Hepatocyte (in vitro differentiated cells): Measurements from ENCODE around the gene PAQR3. TPM values are rescaled to one million over a fixed set of nuclear protein-coding genes. Genes with fewer than 3 reads are reported as not detected.

ENCODE experiments used
- DNase-seq: peaks from one replicate; pipeline ENCODE4 v3.0.0-alpha.2; 2016; ENCODE audit warnings: low spot score
- H2AFZ ChIP-seq: fragments of 200-600 bp; sonication (generic); 2 replicates; pipeline ENCODE4 v1.6.0; 2016; ENCODE audit warnings: antibody characterized with exemption, mild to moderate bottlenecking
- H3K27ac ChIP-seq: fragments of 200-600 bp; sonication (generic); 2 replicates; pipeline ENCODE4 v1.5.1; 2016; ENCODE audit warnings: mild to moderate bottlenecking
- H3K27me3 ChIP-seq: fragments of 200-600 bp; sonication (generic); 2 replicates; pipeline ENCODE4 v1.6.1; 2016
- H3K36me3 ChIP-seq: fragments of 200-600 bp; sonication (generic); replicated peaks from 2 replicates; pipeline ENCODE4 v1.5.1; 2016; ENCODE audit warnings: low read depth; ENCODE audit not compliant: insufficient read depth
- H3K4me1 ChIP-seq: fragments of 200-600 bp; sonication (generic); 2 replicates; pipeline ENCODE4 v1.5.1; 2016; ENCODE audit warnings: mild to moderate bottlenecking, moderate library complexity; ENCODE audit not compliant: insufficient read depth
- H3K4me2 ChIP-seq: fragments of 200-600 bp; sonication (generic); 2 replicates; pipeline ENCODE4 v1.6.0; 2016
- H3K4me3 ChIP-seq: fragments of 200-600 bp; sonication (generic); 2 replicates; pipeline ENCODE4 v1.5.1; 2016; ENCODE audit warnings: mild to moderate bottlenecking
- H3K79me2 ChIP-seq: fragments of 200-600 bp; sonication (generic); 2 replicates; pipeline ENCODE4 v1.6.0; 2017; ENCODE audit warnings: mild to moderate bottlenecking
- H3K9me2 ChIP-seq: fragments of 200-600 bp; sonication (generic); replicated peaks from 2 replicates; pipeline ENCODE4 v1.6.0; 2017; ENCODE audit warnings: mild to moderate bottlenecking; ENCODE audit not compliant: insufficient read depth
- H3K9me3 ChIP-seq: fragments of 200-600 bp; sonication (generic); 2 replicates; pipeline ENCODE4 v1.5.1; 2016; ENCODE audit warnings: low read depth, mild to moderate bottlenecking
- H4K20me1 ChIP-seq: fragments of 200-600 bp; sonication (generic); 2 replicates; pipeline ENCODE4 v1.6.0; 2016; ENCODE audit warnings: mild to moderate bottlenecking; ENCODE audit not compliant: insufficient read depth, poor library complexity, severe bottlenecking
- EZH2 ChIP-seq: fragments of 200-600 bp; sonication (generic); IDR thresholded peaks from 2 replicates; pipeline ENCODE4 v1.6.1; 2016; ENCODE audit warnings: antibody characterized with exemption, mild to moderate bottlenecking, borderline replicate concordance
- EZH2phosphoT487 ChIP-seq: fragments of 200-600 bp; sonication (generic); IDR thresholded peaks from one replicate; pipeline ENCODE4 v1.6.1; 2018; ENCODE audit warnings: antibody characterized with exemption, mild to moderate bottlenecking, low read depth, moderate library complexity; ENCODE audit not compliant: unreplicated experiment, severe bottlenecking
- WGBS: methylation state at CpG from one replicate; pipeline ENCODE4 v1.1.6; 2016; ENCODE audit warnings: low lambda C conversion rate; ENCODE audit errors: missing lambda C conversion rate; 5-methylcytosine and 5-hydroxymethylcytosine counted together
- polyA plus RNA-seq: library from polyadenylated mRNA; unstranded; fragments of >200 nt; fragmentation: Nextera tagmentation; extraction: Ambion mirVana; gene quantifications from 2 replicates; pipeline ENCODE4 v1.2.1, GENCODE V29; 2016
- total RNA-seq: library from RNA; depleted of rRNA; stranded (reverse); fragments of >200 nt; gene quantifications from 2 replicates; pipeline ENCODE4 v1.2.3, GENCODE V29; 2014
- TF ChIP-seq, protein P1 (sequence below): fragments of 200-600 bp; sonication (generic); IDR thresholded peaks from 2 replicates; pipeline ENCODE4 v1.5.1; 2016; ENCODE audit warnings: antibody characterized with exemption, mild to moderate bottlenecking; ENCODE audit not compliant: poor library complexity

PAQR3 gene
- total and polyA plus RNA-seq, 2 experiments from 2014 or later: 6.1 to 17.5 TPM

DNA sequence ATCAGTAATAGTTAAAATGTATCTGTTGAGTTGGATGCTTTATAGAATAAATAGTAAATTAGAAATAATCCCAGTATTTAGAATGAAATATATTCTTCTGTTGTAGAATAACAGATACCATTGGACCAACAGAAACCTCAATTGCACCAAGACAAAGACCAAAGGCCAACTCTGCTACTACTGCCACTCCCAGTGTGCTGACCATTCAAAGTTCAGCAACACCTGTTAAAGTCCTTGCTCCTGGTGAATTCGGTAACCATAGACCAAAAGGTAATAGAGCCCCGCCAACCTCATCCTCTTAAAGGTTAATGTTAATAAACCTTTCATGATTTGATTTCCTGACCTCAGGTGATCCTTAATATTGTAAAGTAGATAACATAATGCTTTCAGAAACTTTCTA, 73.8 kb downstream of the PAQR3 start:
- peaks cover 5% of the 10 kb centered on the region for H3K4me1 ChIP-seq
- TF ChIP-seq EZH2 (no peak), EZH2phosphoT487 (no peak)
- TF ChIP-seq, protein P1, sequence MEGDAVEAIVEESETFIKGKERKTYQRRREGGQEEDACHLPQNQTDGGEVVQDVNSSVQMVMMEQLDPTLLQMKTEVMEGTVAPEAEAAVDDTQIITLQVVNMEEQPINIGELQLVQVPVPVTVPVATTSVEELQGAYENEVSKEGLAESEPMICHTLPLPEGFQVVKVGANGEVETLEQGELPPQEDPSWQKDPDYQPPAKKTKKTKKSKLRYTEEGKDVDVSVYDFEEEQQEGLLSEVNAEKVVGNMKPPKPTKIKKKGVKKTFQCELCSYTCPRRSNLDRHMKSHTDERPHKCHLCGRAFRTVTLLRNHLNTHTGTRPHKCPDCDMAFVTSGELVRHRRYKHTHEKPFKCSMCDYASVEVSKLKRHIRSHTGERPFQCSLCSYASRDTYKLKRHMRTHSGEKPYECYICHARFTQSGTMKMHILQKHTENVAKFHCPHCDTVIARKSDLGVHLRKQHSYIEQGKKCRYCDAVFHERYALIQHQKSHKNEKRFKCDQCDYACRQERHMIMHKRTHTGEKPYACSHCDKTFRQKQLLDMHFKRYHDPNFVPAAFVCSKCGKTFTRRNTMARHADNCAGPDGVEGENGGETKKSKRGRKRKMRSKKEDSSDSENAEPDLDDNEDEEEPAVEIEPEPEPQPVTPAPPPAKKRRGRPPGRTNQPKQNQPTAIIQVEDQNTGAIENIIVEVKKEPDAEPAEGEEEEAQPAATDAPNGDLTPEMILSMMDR: no peak
- H4K20me1 ChIP-seq: no peaks in the 10 kb centered on the region
- no peak overlapping the region for H3K27ac ChIP-seq
- H2AFZ ChIP-seq: no peak overlapping the region
- DNase-seq: no peak
- peaks cover 4% of the 10 kb centered on the region for H3K79me2 ChIP-seq
- no peaks in the 10 kb centered on the region for H3K27me3 ChIP-seq
- H3K4me3 ChIP-seq: no peak overlapping the region
- WGBS: 76% methylated on average over 2 of the region's 2 CpGs
- H3K36me3 ChIP-seq: no peaks in the 10 kb centered on the region
- H3K9me3 ChIP-seq: no peaks in the 10 kb centered on the region
- H3K9me2 ChIP-seq: no peaks in the 10 kb centered on the region
- H3K4me2 ChIP-seq: no peak overlapping the region

DNA sequence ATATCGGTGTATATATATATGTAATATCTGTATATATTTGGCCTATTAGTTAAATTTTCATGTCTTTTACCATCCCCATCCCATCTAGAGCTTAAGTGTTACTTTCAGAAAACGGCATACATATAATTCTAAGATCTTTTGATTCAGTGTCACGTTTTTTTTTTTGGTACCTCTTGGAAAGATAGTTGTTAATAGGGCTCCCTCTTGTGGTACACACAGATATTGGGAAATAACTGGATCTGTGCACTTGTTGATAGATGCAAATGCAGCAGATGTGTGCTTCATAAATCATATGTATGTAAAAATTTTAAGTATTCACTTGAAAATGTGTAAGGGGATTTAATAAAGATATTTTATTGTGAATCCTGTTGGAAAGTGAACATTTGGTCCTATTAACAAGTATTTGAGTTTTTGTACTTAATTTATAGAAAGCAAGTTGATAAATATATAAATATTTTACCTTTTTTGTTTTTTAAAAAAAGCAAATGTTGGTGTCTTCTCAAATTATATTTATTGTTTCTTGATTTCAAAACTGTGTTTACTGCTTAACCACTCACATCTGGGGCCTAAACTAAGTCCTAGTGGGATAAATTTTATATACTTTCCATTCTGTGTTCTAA, 74.7 kb downstream of the PAQR3 start:
- WGBS: 42% methylated on average over 3 of the region's 3 CpGs
- Histone ChIP-seq H2AFZ (no peak overlapping the region), H3K4me2 (no peak overlapping the region), H3K36me3 (no peaks in the 10 kb centered on the region), H3K27me3 (no peaks in the 10 kb centered on the region), H3K4me3 (no peak overlapping the region), H3K4me1 (peaks cover 5% of the 10 kb centered on the region), H3K79me2 (peaks cover 4% of the 10 kb centered on the region), H4K20me1 (no peaks in the 10 kb centered on the region), H3K9me3 (no peaks in the 10 kb centered on the region), H3K9me2 (no peaks in the 10 kb centered on the region), H3K27ac (no peak overlapping the region)
- peak; percentile 83 for DNase-seq
- TF ChIP-seq, protein P1: peak; percentile 85
- TF ChIP-seq EZH2phosphoT487: no peak
- TF ChIP-seq EZH2: no peak

DNA sequence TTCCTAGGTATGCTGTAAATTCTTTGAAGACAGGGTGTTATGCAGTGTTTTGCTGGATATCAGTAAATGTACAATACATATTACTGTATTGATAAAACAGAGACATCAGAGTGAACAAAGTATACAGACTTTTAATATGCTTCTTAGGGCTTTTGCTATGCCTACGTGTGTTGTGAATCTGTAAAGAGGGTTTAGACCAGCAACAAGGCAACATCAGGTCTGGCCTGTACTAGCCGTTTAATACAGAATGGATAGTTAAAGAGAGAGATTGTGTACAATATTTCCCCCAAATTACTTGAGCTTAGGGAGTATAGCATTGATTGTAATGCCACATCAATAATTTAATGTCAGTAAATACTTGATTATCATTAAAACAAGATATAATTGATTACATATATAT, 75.2 kb downstream of the PAQR3 start:
- TF ChIP-seq EZH2: no peak

DNA sequence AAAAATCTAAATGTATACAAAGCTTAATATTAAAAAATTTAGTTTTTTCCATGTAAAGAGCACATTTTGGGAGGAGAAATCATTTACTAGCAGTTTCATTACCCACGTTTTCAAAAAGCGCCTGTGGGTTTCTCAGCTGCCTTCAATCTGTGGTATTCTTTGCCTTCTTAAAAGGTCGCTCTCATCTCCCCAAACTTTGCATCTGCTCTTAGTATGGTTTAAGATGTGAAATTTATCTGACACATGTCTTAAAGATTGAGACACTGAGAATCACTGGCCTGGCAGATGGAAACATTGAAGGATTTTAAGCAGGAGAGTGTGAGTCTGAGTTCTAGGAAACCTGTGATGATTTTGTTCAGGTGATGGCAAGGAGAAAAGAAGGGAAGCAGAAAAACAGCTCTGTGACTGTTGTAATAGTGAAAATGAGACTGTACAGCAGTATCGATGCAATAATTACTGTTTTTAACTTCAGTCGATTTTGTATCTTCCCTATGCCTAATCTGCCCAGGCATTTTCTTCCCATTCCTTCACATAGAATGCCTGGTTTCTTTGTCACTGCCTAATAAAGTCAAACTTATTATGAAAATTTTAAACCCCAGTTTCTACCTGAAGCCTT, 75.9 kb downstream of the PAQR3 start:
- no peak for DNase-seq
- H3K27me3 ChIP-seq: no peaks in the 10 kb centered on the region
- H3K4me3 ChIP-seq: no peak overlapping the region
- 90% methylated on average over 5 of the region's 5 CpGs for WGBS
- H3K36me3 ChIP-seq: no peaks in the 10 kb centered on the region
- no peak overlapping the region for H2AFZ ChIP-seq
- H3K79me2 ChIP-seq: peaks cover 4% of the 10 kb centered on the region
- TF ChIP-seq EZH2phosphoT487 (no peak), EZH2 (no peak)
- TF ChIP-seq, protein P1: no peak
- no peak overlapping the region for H3K4me2 ChIP-seq
- no peaks in the 10 kb centered on the region for H3K9me2 ChIP-seq
- H3K27ac ChIP-seq: no peak overlapping the region
- peaks cover 5% of the 10 kb centered on the region for H3K4me1 ChIP-seq
- H3K9me3 ChIP-seq: no peaks in the 10 kb centered on the region
- no peaks in the 10 kb centered on the region for H4K20me1 ChIP-seq

More for the DNA sequence above, 75.2 kb downstream of the PAQR3 start:
- Histone ChIP-seq H3K4me3 (no peak overlapping the region), H3K9me3 (no peaks in the 10 kb centered on the region), H3K79me2 (peaks cover 4% of the 10 kb centered on the region), H3K4me1 (peaks cover 5% of the 10 kb centered on the region), H3K36me3 (no peaks in the 10 kb centered on the region), H3K27me3 (no peaks in the 10 kb centered on the region), H3K4me2 (no peak overlapping the region), H2AFZ (no peak overlapping the region), H4K20me1 (no peaks in the 10 kb centered on the region), H3K27ac (no peak overlapping the region), H3K9me2 (no peaks in the 10 kb centered on the region)
- no peak for DNase-seq
- 60% methylated on average over 2 of the region's 2 CpGs for WGBS
